GM12878 (cell line): ENCODE measurements around the gene HJURP. TPM values are rescaled to one million over a fixed set of nuclear protein-coding genes. Genes with fewer than 3 reads are reported as not detected.

ENCODE experiments used
- ATAC-seq: fragments of 200-7000 bp; cut with Tn5 transposase; 3 replicates; pipeline ENCODE4 v1.9.1; 2020; ENCODE audit warnings: mild to moderate bottlenecking, moderate library complexity
- BruUV-seq: library from RNA; stranded (reverse); fragments of 400-500 nt; replicated peaks from 2 replicates; lab custom pipeline; 2021; lab: Mats Ljungman, UMichigan
- CTCF ChIA-PET: fragments of 300-600 bp; sonication (Branson Sonifier 250); formaldehyde crosslinking; extraction: SDS; loops from one replicate; lab custom pipeline; 2021; ENCODE audit warnings: inconsistent platforms; lab: Yijun Ruan, JAX
- POLR2A ChIA-PET: fragments of 350-600 bp; formaldehyde crosslinking; extraction: SDS; loops from one replicate; lab custom pipeline; 2021; ENCODE audit warnings: inconsistent platforms; lab: Charles Lee
- RAD21 ChIA-PET: fragments of 300-600 bp; sonication (Branson Sonifier 250); formaldehyde crosslinking; loops from one replicate; lab custom pipeline; 2023; ENCODE audit warnings: antibody characterized with exemption; ENCODE audit not compliant: unreplicated experiment; lab: Charles Lee
- SMC1A ChIA-PET: fragments of 300-600 bp; sonication (Branson Sonifier 250); formaldehyde crosslinking; loops from one replicate; lab custom pipeline; 2023; ENCODE audit not compliant: unreplicated experiment, uncharacterized antibody; lab: Charles Lee
- DNase-seq: peaks from one replicate; pipeline ENCODE4 v3.0.0-alpha.2; 2011; ENCODE audit warnings: low read depth, low spot score
- FAIRE-seq: peaks from 3 replicates; lab custom pipeline; 2011; peaks lifted over from hg19 to GRCh38; lab: Jason Lieb, UNC
- H2AFZ ChIP-seq: 2 replicates; pipeline ENCODE4 v1.6.0; 2011; ENCODE audit warnings: low read depth, low read length, control low read depth; ENCODE audit not compliant: control insufficient read depth
- H3K27ac ChIP-seq: 2 replicates; pipeline ENCODE4 v1.5.1; 2011; ENCODE audit warnings: control low read depth; ENCODE audit not compliant: control insufficient read depth, insufficient read depth
- H3K27me3 ChIP-seq, 2 experiments: replicated peaks in 1 of 2; 2 replicates each; pipeline versions ENCODE4 v1.6.0 to v1.6.1; 2011; ENCODE audit warnings: low read length in 1 of 2; ENCODE audit not compliant: control insufficient read depth in 2 of 2, insufficient read depth in 2 of 2
- H3K36me3 ChIP-seq, 2 experiments: 2 replicates each; pipeline ENCODE4 v1.5.1; 2011; ENCODE audit warnings: low read length in 1 of 2; ENCODE audit not compliant: control insufficient read depth in 2 of 2, insufficient read depth in 2 of 2
- H3K4me1 ChIP-seq: 2 replicates; pipeline ENCODE4 v1.6.1; 2011; ENCODE audit warnings: mild to moderate bottlenecking, low read length, moderate library complexity, mixed read lengths; ENCODE audit not compliant: control insufficient read depth, insufficient read depth
- H3K4me2 ChIP-seq: 2 replicates; pipeline ENCODE4 v1.6.0; 2011; ENCODE audit warnings: control low read depth; ENCODE audit not compliant: control insufficient read depth, insufficient read depth
- H3K4me3 ChIP-seq: fragments of 200-600 bp; sonication (generic); 2 replicates; pipeline ENCODE4 v1.5.1; 2016
- H3K79me2 ChIP-seq: 2 replicates; pipeline ENCODE4 v1.6.0; 2011; ENCODE audit warnings: low read length; ENCODE audit not compliant: control insufficient read depth, insufficient read depth
- H3K9ac ChIP-seq: 2 replicates; pipeline ENCODE4 v1.8.0; 2011; ENCODE audit warnings: low read length, control low read depth, mixed read lengths; ENCODE audit not compliant: control insufficient read depth, insufficient read depth
- H3K9me3 ChIP-seq: replicated peaks from 3 replicates; pipeline ENCODE4 v1.5.1; 2011; ENCODE audit warnings: mild to moderate bottlenecking, low read length; ENCODE audit not compliant: control insufficient read depth, insufficient read depth
- H4K20me1 ChIP-seq: 2 replicates; pipeline ENCODE4 v1.6.0; 2011; ENCODE audit not compliant: control insufficient read depth, insufficient read depth
- FOS ChIP-seq: IDR thresholded peaks from 3 replicates; pipeline ENCODE4 v1.6.1; 2011; ENCODE audit warnings: borderline replicate concordance; ENCODE audit not compliant: insufficient read length; ENCODE audit errors: extremely low read depth
- NR2C2 ChIP-seq: IDR thresholded peaks from 2 replicates; pipeline ENCODE4 v1.6.1; 2011; ENCODE audit warnings: borderline replicate concordance, low read depth; ENCODE audit not compliant: control insufficient read depth, insufficient read length
- POLR2A ChIP-seq: IDR thresholded peaks from 2 replicates; pipeline ENCODE4 v1.6.1; 2011; ENCODE audit warnings: low read depth, mild to moderate bottlenecking, low read length
- POU2F2 ChIP-seq: IDR thresholded peaks from 3 replicates; pipeline ENCODE4 v1.6.1; 2011; ENCODE audit warnings: low read depth, mild to moderate bottlenecking, low read length, borderline replicate concordance
- RB1 ChIP-seq: fragments of 450-650 bp; formaldehyde crosslinking; IDR thresholded peaks from 2 replicates; pipeline ENCODE4 v1.6.1; 2017; ENCODE audit warnings: mild to moderate bottlenecking, borderline replicate concordance
- RFX5 ChIP-seq: IDR thresholded peaks from 2 replicates; pipeline ENCODE4 v1.6.1; 2011; ENCODE audit warnings: low read depth, low read length, improper control_type of control experiment
- SIN3A ChIP-seq: IDR thresholded peaks from 2 replicates; pipeline ENCODE4 v1.6.1; 2012; ENCODE audit warnings: low read depth, low read length, improper control_type of control experiment
- TCF7 ChIP-seq: IDR thresholded peaks from 2 replicates; pipeline ENCODE4 v1.6.1; 2014; ENCODE audit warnings: antibody characterized with exemption, borderline replicate concordance
- WGBS: methylation state at CpG from one replicate; pipeline ENCODE4 v1.1.6; 2016; ENCODE audit warnings: low lambda C conversion rate; ENCODE audit not compliant: insufficient replicate concordance, insufficient coverage; ENCODE audit errors: missing lambda C conversion rate; 5-methylcytosine and 5-hydroxymethylcytosine counted together
- in situ Hi-C: fragments of 300-500 bp; cut with MboI; formaldehyde crosslinking; loops from 9 replicates; pipeline ENCODE4 v1.14.3; 2018; ENCODE audit warnings: mixed read lengths
- intact Hi-C: fragments of 100-400 bp; cut with micrococcal nuclease; formaldehyde crosslinking; loops from one replicate; pipeline ENCODE4 v1.14.2; 2022; ENCODE audit not compliant: unreplicated experiment
- polyA plus RNA-seq, 11 experiments: library from polyadenylated mRNA; depleted of rRNA in 4 of 11; unstranded in 6 of 11; stranded (reverse) in 5 of 11; fragments of >200 nt; fragmentation: Nextera tagmentation in 4 of 11; fragmentation: Illumina TruSeq in 1 of 11; extraction: Ambion mirVana in 4 of 11; extraction: Trizol in 1 of 11; gene quantifications; 1 replicate in 1 of 11; 2 replicates in 10 of 11; pipeline versions ENCODE4 v1.2.1 to v1.2.3, GENCODE V29; 2011 to 2016; ENCODE audit warnings: inconsistent platforms in 2 of 11, missing spikeins in 2 of 11, low read depth in 1 of 11
- total RNA-seq, 4 experiments: library from RNA; depleted of rRNA in 3 of 4; stranded (reverse); fragments of >200 nt in 3 of 4; fragmentation: Illumina TruSeq in 1 of 4; extraction: Trizol in 1 of 4; gene quantifications; 2 replicates each; pipeline versions ENCODE4 v1.2.1 to v1.2.3, GENCODE V29; 2013 to 2021
- TF ChIP-seq, protein P1 (sequence below): fragments of 450-650 bp; IDR thresholded peaks from 2 replicates; pipeline ENCODE4 v1.6.1; 2017; ENCODE audit warnings: antibody characterized with exemption, mild to moderate bottlenecking, moderate library complexity
- TF ChIP-seq, protein P2 (sequence below): fragments of 450-650 bp; IDR thresholded peaks from 2 replicates; pipeline ENCODE4 v1.6.1; 2017; ENCODE audit warnings: mild to moderate bottlenecking

Gene HJURP
- total and polyA plus RNA-seq, 10 of the 15 experiments (the other 5 are each of a cell fraction or from before 2014, with no cell fraction given), result 12.7 to 68.9 (median 44.4) TPM

DNA sequence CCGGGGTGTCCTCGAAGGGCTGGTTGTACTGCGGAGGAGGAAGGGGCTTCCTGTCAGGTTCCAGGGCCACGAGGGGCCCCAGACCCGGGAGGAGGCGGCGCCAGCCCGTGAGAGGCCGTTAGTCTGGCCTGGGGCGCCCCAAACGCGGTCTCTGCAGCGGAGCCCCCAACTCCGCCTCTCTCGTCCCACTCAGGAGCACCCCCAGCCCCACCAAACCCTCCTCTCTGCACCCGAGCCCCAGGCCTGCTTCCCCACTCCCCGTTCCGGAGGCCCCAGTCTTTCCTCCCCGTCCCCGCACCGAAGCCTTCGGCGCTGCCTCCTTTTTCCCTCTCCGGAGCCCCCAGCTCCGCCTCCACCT lies 473 bp downstream of the HJURP start (continued):
- TF ChIP-seq, protein P1, sequence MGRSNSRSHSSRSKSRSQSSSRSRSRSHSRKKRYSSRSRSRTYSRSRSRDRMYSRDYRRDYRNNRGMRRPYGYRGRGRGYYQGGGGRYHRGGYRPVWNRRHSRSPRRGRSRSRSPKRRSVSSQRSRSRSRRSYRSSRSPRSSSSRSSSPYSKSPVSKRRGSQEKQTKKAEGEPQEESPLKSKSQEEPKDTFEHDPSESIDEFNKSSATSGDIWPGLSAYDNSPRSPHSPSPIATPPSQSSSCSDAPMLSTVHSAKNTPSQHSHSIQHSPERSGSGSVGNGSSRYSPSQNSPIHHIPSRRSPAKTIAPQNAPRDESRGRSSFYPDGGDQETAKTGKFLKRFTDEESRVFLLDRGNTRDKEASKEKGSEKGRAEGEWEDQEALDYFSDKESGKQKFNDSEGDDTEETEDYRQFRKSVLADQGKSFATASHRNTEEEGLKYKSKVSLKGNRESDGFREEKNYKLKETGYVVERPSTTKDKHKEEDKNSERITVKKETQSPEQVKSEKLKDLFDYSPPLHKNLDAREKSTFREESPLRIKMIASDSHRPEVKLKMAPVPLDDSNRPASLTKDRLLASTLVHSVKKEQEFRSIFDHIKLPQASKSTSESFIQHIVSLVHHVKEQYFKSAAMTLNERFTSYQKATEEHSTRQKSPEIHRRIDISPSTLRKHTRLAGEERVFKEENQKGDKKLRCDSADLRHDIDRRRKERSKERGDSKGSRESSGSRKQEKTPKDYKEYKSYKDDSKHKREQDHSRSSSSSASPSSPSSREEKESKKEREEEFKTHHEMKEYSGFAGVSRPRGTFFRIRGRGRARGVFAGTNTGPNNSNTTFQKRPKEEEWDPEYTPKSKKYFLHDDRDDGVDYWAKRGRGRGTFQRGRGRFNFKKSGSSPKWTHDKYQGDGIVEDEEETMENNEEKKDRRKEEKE, result no peak
- TF ChIP-seq, protein P2, sequence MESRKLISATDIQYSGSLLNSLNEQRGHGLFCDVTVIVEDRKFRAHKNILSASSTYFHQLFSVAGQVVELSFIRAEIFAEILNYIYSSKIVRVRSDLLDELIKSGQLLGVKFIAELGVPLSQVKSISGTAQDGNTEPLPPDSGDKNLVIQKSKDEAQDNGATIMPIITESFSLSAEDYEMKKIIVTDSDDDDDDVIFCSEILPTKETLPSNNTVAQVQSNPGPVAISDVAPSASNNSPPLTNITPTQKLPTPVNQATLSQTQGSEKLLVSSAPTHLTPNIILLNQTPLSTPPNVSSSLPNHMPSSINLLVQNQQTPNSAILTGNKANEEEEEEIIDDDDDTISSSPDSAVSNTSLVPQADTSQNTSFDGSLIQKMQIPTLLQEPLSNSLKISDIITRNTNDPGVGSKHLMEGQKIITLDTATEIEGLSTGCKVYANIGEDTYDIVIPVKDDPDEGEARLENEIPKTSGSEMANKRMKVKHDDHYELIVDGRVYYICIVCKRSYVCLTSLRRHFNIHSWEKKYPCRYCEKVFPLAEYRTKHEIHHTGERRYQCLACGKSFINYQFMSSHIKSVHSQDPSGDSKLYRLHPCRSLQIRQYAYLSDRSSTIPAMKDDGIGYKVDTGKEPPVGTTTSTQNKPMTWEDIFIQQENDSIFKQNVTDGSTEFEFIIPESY, result no peak
- no peak for TF ChIP-seq RFX5
- TF ChIP-seq POLR2A, result no peak
- no peak for TF ChIP-seq TCF7
- no peak for TF ChIP-seq FOS
- no peak for TF ChIP-seq POU2F2
- no peak for TF ChIP-seq RB1

DNA sequence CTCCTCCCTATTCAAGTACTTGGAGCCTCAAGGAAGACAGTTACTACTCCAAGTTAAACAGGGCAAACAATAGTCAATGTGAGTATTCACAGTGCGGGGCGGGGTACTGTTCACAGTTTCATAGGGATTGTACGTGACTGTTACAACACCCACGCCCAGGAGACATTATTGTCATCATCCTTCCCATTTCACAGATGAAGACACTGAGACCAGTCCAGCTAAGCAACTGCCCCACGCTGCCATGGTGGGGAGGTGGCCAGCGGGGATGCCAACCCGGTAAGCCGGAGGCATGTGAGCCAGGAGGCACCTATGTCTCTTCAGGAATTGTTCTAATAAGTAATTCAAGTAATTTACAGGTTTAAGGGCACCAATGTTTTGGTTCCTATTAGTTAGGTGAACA lies 982 bp downstream of the HJURP start:
- no peak for ATAC-seq
- H3K4me1 ChIP-seq, result peaks cover 7% of the 10 kb centered on the region; the same call in 1 of the 2 replicates
- no peak overlapping the region; the same call in 1 of the 2 replicates for H2AFZ ChIP-seq
- TF ChIP-seq NR2C2, result no peak
- TF ChIP-seq SIN3A, result 0 out of 2 replicates have a peak, but pooled peaks have one; percentile 52
- in situ Hi-C loops (no loop called here), intact Hi-C loops (loop anchor here (5.0 kb wide), 1 partner anchor 791 kb away; the partner anchor contains the start of gene INPP5D)
- peaks cover 43% of the 10 kb centered on the region for H3K79me2 ChIP-seq
- peak overlapping the region; percentile 88 for H3K4me3 ChIP-seq
- peak overlapping the region; percentile 93 for H3K9ac ChIP-seq
- peaks cover 14 to 15% of the 10 kb centered on the region in 2 experiments for H3K36me3 ChIP-seq
- H3K27ac ChIP-seq, result peak overlapping the region; percentile 92
- H3K27me3 ChIP-seq, result no peaks in the 10 kb centered on the region
- RAD21 ChIA-PET, result no interaction called here
- no peak for FAIRE-seq
- POLR2A ChIA-PET, result no interaction called here
- H3K9me3 ChIP-seq, result no peaks in the 10 kb centered on the region
- peak overlapping the region; percentile 73 for H3K4me2 ChIP-seq
- no peak for DNase-seq
- 0 out of 2 replicates have a peak, but pooled peaks cover 2% of the 10 kb centered on the region for H4K20me1 ChIP-seq
- WGBS, result 3% methylated on average over 8 of the region's 8 CpGs
- CTCF ChIA-PET, result no interaction called here
- SMC1A ChIA-PET, result no interaction called here
- BruUV-seq, result TSS peak; percentile 60
